ENCODE data around the gene CCDC34.

CCDC34 gene

GRCh38 chr11:27394781-27395228 is 31.8 kb upstream of the CCDC34 start:
- Histone ChIP-seq H3K27ac (ENCODE audit: low read depth, low read length, poor library complexity, severe bottlenecking) (no peak overlapping the region), H2AFZ (ENCODE audit: low read length) (no peak overlapping the region), H3K9me2 (ENCODE audit: low read depth, low read length) (no peaks in the 10 kb centered on the region), H3K4me2 (ENCODE audit: low read length) (no peak overlapping the region), H3K9ac (ENCODE audit: low read length) (no peak overlapping the region), H4K20me1 (ENCODE audit: insufficient read depth, low read length) (no peaks in the 10 kb centered on the region), H3K9me3 (ENCODE audit: low read length) (no peaks in the 10 kb centered on the region), H3K36me3 (ENCODE audit: insufficient read depth, low read length) (no peaks in the 10 kb centered on the region), H3F3A (ENCODE audit: insufficient read depth, low read length) (no peaks in the 10 kb centered on the region), H3K4me1 (ENCODE audit: insufficient read depth, low read length, severe bottlenecking) (no peaks in the 10 kb centered on the region), H3K4me3 (ENCODE audit: low read depth, low read length, poor library complexity, severe bottlenecking) (no peak overlapping the region), H3K79me2 (ENCODE audit: insufficient read depth, low read length) (no peaks in the 10 kb centered on the region), H3K27me3 (ENCODE audit: insufficient read depth, low read length) (no peaks in the 10 kb centered on the region)
- TF ChIP-seq, protein P1, sequence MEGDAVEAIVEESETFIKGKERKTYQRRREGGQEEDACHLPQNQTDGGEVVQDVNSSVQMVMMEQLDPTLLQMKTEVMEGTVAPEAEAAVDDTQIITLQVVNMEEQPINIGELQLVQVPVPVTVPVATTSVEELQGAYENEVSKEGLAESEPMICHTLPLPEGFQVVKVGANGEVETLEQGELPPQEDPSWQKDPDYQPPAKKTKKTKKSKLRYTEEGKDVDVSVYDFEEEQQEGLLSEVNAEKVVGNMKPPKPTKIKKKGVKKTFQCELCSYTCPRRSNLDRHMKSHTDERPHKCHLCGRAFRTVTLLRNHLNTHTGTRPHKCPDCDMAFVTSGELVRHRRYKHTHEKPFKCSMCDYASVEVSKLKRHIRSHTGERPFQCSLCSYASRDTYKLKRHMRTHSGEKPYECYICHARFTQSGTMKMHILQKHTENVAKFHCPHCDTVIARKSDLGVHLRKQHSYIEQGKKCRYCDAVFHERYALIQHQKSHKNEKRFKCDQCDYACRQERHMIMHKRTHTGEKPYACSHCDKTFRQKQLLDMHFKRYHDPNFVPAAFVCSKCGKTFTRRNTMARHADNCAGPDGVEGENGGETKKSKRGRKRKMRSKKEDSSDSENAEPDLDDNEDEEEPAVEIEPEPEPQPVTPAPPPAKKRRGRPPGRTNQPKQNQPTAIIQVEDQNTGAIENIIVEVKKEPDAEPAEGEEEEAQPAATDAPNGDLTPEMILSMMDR (IDR thresholded peaks at IDR 0.05; ENCODE audit: low read length): no peak

GRCh38 chr11:27392278-27393114 is 29.5 kb upstream of the CCDC34 start:
- no peak overlapping the region for H3K4me2 ChIP-seq (ENCODE audit: low read length)
- H3K9me2 ChIP-seq (ENCODE audit: low read depth, low read length): no peaks in the 10 kb centered on the region
- H3K4me1 ChIP-seq (ENCODE audit: insufficient read depth, low read length, severe bottlenecking): no peaks in the 10 kb centered on the region
- TF ChIP-seq EZH2 (IDR thresholded peaks at IDR 0.05; ENCODE audit: borderline replicate concordance, low read length): no peak
- TF ChIP-seq, protein P1 (IDR thresholded peaks at IDR 0.05; ENCODE audit: low read length): no peak
- no peaks in the 10 kb centered on the region for H3K79me2 ChIP-seq (ENCODE audit: insufficient read depth, low read length)
- no peak overlapping the region for H3K9ac ChIP-seq (ENCODE audit: low read length)
- H3K4me3 ChIP-seq (ENCODE audit: low read depth, low read length, poor library complexity, severe bottlenecking): no peak overlapping the region
- H3K27me3 ChIP-seq (ENCODE audit: insufficient read depth, low read length): no peaks in the 10 kb centered on the region
- no peak overlapping the region for H3K27ac ChIP-seq (ENCODE audit: low read depth, low read length, poor library complexity, severe bottlenecking)
- H3F3A ChIP-seq (ENCODE audit: insufficient read depth, low read length): no peaks in the 10 kb centered on the region
- no peaks in the 10 kb centered on the region for H3K9me3 ChIP-seq (ENCODE audit: low read length)
- no peak overlapping the region for H2AFZ ChIP-seq (ENCODE audit: low read length)
- H3K36me3 ChIP-seq (ENCODE audit: insufficient read depth, low read length): no peaks in the 10 kb centered on the region
- H4K20me1 ChIP-seq (ENCODE audit: insufficient read depth, low read length): no peaks in the 10 kb centered on the region

- H3K79me2 ChIP-seq (ENCODE audit: insufficient read depth, low read length): no peaks in the 10 kb centered on the region
- no peaks in the 10 kb centered on the region for H3K9me3 ChIP-seq (ENCODE audit: low read length)
- no peak overlapping the region for H3K4me3 ChIP-seq (ENCODE audit: low read depth, low read length, poor library complexity, severe bottlenecking)
- no peaks in the 10 kb centered on the region for H3K27me3 ChIP-seq (ENCODE audit: insufficient read depth, low read length)
- H4K20me1 ChIP-seq (ENCODE audit: insufficient read depth, low read length): no peaks in the 10 kb centered on the region
- H3K36me3 ChIP-seq (ENCODE audit: insufficient read depth, low read length): no peaks in the 10 kb centered on the region
- no peak overlapping the region for H3K9ac ChIP-seq (ENCODE audit: low read length)
- no peaks in the 10 kb centered on the region for H3F3A ChIP-seq (ENCODE audit: insufficient read depth, low read length)
- no peak for TF ChIP-seq EZH2 (IDR thresholded peaks at IDR 0.05; ENCODE audit: borderline replicate concordance, low read length)
- TF ChIP-seq, protein P1 (IDR thresholded peaks at IDR 0.05; ENCODE audit: low read length): no peak
- no peaks in the 10 kb centered on the region for H3K4me1 ChIP-seq (ENCODE audit: insufficient read depth, low read length, severe bottlenecking)
- H3K4me2 ChIP-seq (ENCODE audit: low read length): no peak overlapping the region
- no peaks in the 10 kb centered on the region for H3K9me2 ChIP-seq (ENCODE audit: low read depth, low read length)
- H3K27ac ChIP-seq (ENCODE audit: low read depth, low read length, poor library complexity, severe bottlenecking): no peak overlapping the region
- no peak overlapping the region for H2AFZ ChIP-seq (ENCODE audit: low read length)
Observed at GRCh38 chr11:27391331-27392015, 28.5 kb upstream of the CCDC34 start.

Measured in OCI-LY1 (cell line).